HUES64 (cell line): ENCODE results near the gene HES5.
A peak's percentile ranks its signal among the peaks of the same experiment; 100 is the strongest.

Experiments used
- H3K27ac ChIP-seq: 2 replicates; pipeline ENCODE4 v1.7.0; 2013; ENCODE audit warnings: low read depth, low read length, inconsistent platforms
- H3K27me3 ChIP-seq: 2 replicates; pipeline ENCODE4 v1.6.1; 2013; ENCODE audit warnings: mild to moderate bottlenecking, low read length; ENCODE audit not compliant: insufficient read depth
- H3K36me3 ChIP-seq: 2 replicates; pipeline ENCODE4 v1.6.1; 2013; ENCODE audit warnings: mild to moderate bottlenecking, low read length; ENCODE audit not compliant: insufficient read depth
- H3K4me1 ChIP-seq: 2 replicates; pipeline ENCODE4 v1.6.1; 2013; ENCODE audit warnings: mild to moderate bottlenecking, low read length, moderate library complexity; ENCODE audit not compliant: insufficient read depth
- H3K4me3 ChIP-seq: 2 replicates; pipeline ENCODE4 v1.5.1; 2013; ENCODE audit warnings: mild to moderate bottlenecking, low read length, moderate library complexity
- H3K9ac ChIP-seq: 2 replicates; pipeline ENCODE4 v1.6.1; 2013; ENCODE audit warnings: mild to moderate bottlenecking, low read depth, low read length
- H3K9me3 ChIP-seq: 2 replicates; pipeline ENCODE4 v1.6.1; 2013; ENCODE audit warnings: low read depth, low read length; ENCODE audit not compliant: insufficient read depth
- WGBS: fragments of 150-250, 120-280 bp; methylation state at CpG from one replicate; pipeline ENCODE4 v1.1.7; 2013; ENCODE audit warnings: missing lambda C conversion rate; 5-methylcytosine and 5-hydroxymethylcytosine counted together

HES5 gene

GRCh38 chr1:2535981-2536380 lies 5.9 kb upstream of the HES5 start:
- H3K27ac ChIP-seq, result no peak overlapping the region
- no peaks in the 10 kb centered on the region for H3K9me3 ChIP-seq
- peaks cover 73% of the 10 kb centered on the region for H3K27me3 ChIP-seq
- H3K9ac ChIP-seq, result no peak overlapping the region
- no peak overlapping the region for H3K4me3 ChIP-seq
- 91% methylated on average over 8 of the region's 9 CpGs for WGBS
- H3K36me3 ChIP-seq, result no peaks in the 10 kb centered on the region
- H3K4me1 ChIP-seq, result peaks cover 10% of the 10 kb centered on the region

GRCh38 chr1:2535455-2535854 lies 5.4 kb upstream of the HES5 start:
- Histone ChIP-seq H3K36me3 (no peaks in the 10 kb centered on the region), H3K4me3 (no peak overlapping the region), H3K27ac (no peak overlapping the region), H3K27me3 (peaks cover 77% of the 10 kb centered on the region), H3K9me3 (no peaks in the 10 kb centered on the region), H3K9ac (no peak overlapping the region), H3K4me1 (peaks cover 10% of the 10 kb centered on the region)
- 67% methylated on average over 27 of the region's 27 CpGs for WGBS

- WGBS, result 50% methylated on average over 18 of the region's 18 CpGs
- no peak overlapping the region for H3K27ac ChIP-seq
- H3K4me1 ChIP-seq, result peaks cover 10% of the 10 kb centered on the region
- H3K4me3 ChIP-seq, result no peak overlapping the region
- H3K27me3 ChIP-seq, result peaks cover 79% of the 10 kb centered on the region
- H3K36me3 ChIP-seq, result no peaks in the 10 kb centered on the region
- no peaks in the 10 kb centered on the region for H3K9me3 ChIP-seq
- no peak overlapping the region for H3K9ac ChIP-seq
These were observed 4.8 kb upstream of the HES5 start for GRCh38 chr1:2534687-2535441.

GRCh38 chr1:2534315-2534686 lies 4.2 kb upstream of the HES5 start:
- H3K9me3 ChIP-seq, result no peaks in the 10 kb centered on the region
- H3K36me3 ChIP-seq, result no peaks in the 10 kb centered on the region
- H3K27ac ChIP-seq, result no peak overlapping the region
- peaks cover 10% of the 10 kb centered on the region for H3K4me1 ChIP-seq
- no peak overlapping the region for H3K9ac ChIP-seq
- 65% methylated on average over 5 of the region's 7 CpGs for WGBS
- peaks cover 84% of the 10 kb centered on the region for H3K27me3 ChIP-seq
- H3K4me3 ChIP-seq, result no peak overlapping the region

- no peaks in the 10 kb centered on the region for H3K9me3 ChIP-seq
- peaks cover 10% of the 10 kb centered on the region for H3K4me1 ChIP-seq
- H3K9ac ChIP-seq, result no peak overlapping the region
- H3K4me3 ChIP-seq, result no peak overlapping the region
- H3K36me3 ChIP-seq, result no peaks in the 10 kb centered on the region
- H3K27ac ChIP-seq, result no peak overlapping the region
- WGBS, result 80% methylated on average over 11 of the region's 11 CpGs
- H3K27me3 ChIP-seq, result peaks cover 87% of the 10 kb centered on the region
These were observed 3.3 kb upstream of the HES5 start for GRCh38 chr1:2533365-2533764.

GRCh38 chr1:2532485-2533160 lies 2.6 kb upstream of the HES5 start:
- no peak overlapping the region for H3K9ac ChIP-seq
- peaks cover 10% of the 10 kb centered on the region for H3K4me1 ChIP-seq
- H3K27me3 ChIP-seq, result peaks cover 92% of the 10 kb centered on the region
- no peaks in the 10 kb centered on the region for H3K36me3 ChIP-seq
- H3K27ac ChIP-seq, result no peak overlapping the region
- no peak overlapping the region for H3K4me3 ChIP-seq
- WGBS, result 89% methylated on average over 17 of the region's 23 CpGs
- no peaks in the 10 kb centered on the region for H3K9me3 ChIP-seq

- no peak overlapping the region for H3K9ac ChIP-seq
- peaks cover 17% of the 10 kb centered on the region for H3K4me1 ChIP-seq
- no peaks in the 10 kb centered on the region for H3K36me3 ChIP-seq
- no peaks in the 10 kb centered on the region for H3K9me3 ChIP-seq
- 42% methylated on average over 27 of the region's 30 CpGs for WGBS
- no peak overlapping the region for H3K27ac ChIP-seq
- no peak overlapping the region; the same call in 1 of the 2 replicates for H3K4me3 ChIP-seq
- peaks cover 90% of the 10 kb centered on the region for H3K27me3 ChIP-seq
These were observed 674 bp upstream of the HES5 start for GRCh38 chr1:2530513-2531361.

- Histone ChIP-seq H3K27me3 (peaks cover 75% of the 10 kb centered on the region), H3K9me3 (no peaks in the 10 kb centered on the region), H3K4me3 (peak overlapping the region; percentile 46), H3K27ac (no peak overlapping the region), H3K36me3 (no peaks in the 10 kb centered on the region), H3K9ac (no peak overlapping the region), H3K4me1 (0 out of 2 replicates have a peak, but pooled peaks cover 7% of the 10 kb centered on the region)
- WGBS, result 2% methylated on average over 84 of the region's 84 CpGs
These were observed 888 bp downstream of the HES5 start for GRCh38 chr1:2528966-2529783.

- Histone ChIP-seq H3K27ac (no peak overlapping the region), H3K4me1 (0 out of 2 replicates have a peak, but pooled peaks cover 10% of the 10 kb centered on the region), H3K4me3 (0 out of 2 replicates have a peak overlapping the region, but pooled peaks have one; percentile 13), H3K9ac (no peak overlapping the region), H3K27me3 (peaks cover 69% of the 10 kb centered on the region), H3K9me3 (no peaks in the 10 kb centered on the region), H3K36me3 (no peaks in the 10 kb centered on the region)
- 40% methylated on average over 10 of the region's 10 CpGs for WGBS
These were observed 1.5 kb downstream of the HES5 start for GRCh38 chr1:2528611-2528965.

GRCh38 chr1:2528016-2528415 lies 2.0 kb downstream of the HES5 start:
- Histone ChIP-seq H3K4me1 (0 out of 2 replicates have a peak, but pooled peaks cover 10% of the 10 kb centered on the region), H3K36me3 (no peaks in the 10 kb centered on the region), H3K9me3 (no peaks in the 10 kb centered on the region), H3K9ac (no peak overlapping the region), H3K27me3 (peaks cover 63% of the 10 kb centered on the region), H3K4me3 (no peak overlapping the region), H3K27ac (no peak overlapping the region)
- WGBS, result 84% methylated on average over 12 of the region's 12 CpGs
